Stimulated activated CD4-positive, alpha-beta T cell treated with anti-CD3 and anti-CD28 coated beads, Interleukin-2, amount 100 ng/mL, for 48 hours (primary cell): ENCODE measurements around the gene ORMDL1.

Source experiments
- DNase-seq, 2 donors: peaks; one replicate each; pipeline ENCODE4 v3.0.0-alpha.2; 2020

Gene ORMDL1

GRCh38 chr2:189783927-189784867, at the start of gene ORMDL1, which contains the start of gene PMS1:
ORMDL1 (minus strand) TSS chr2:189784339; CDS start chr2:189782595, 1,744 bp downstream.
PMS1 (plus strand) TSS chr2:189784450; CDS start chr2:189791810, 7,360 bp downstream.
- peak; percentile 88 to 91 for DNase-seq

GRCh38 chr2:189830510-189830909, 46.4 kb upstream of the ORMDL1 start:
- DNase-seq = no peak

GRCh38 chr2:189829102-189829833, 45.1 kb upstream of the ORMDL1 start:
- DNase-seq = no peak

- DNase-seq = no peak
These were observed 41.9 kb upstream of the ORMDL1 start for GRCh38 chr2:189826039-189826438.

GRCh38 chr2:189824694-189825396, 40.7 kb upstream of the ORMDL1 start:
- no peak for DNase-seq

GRCh38 chr2:189821953-189822748, 38.0 kb upstream of the ORMDL1 start:
- no peak for DNase-seq

GRCh38 chr2:189819297-189819704, 35.2 kb upstream of the ORMDL1 start:
- DNase-seq = no peak

GRCh38 chr2:189818249-189819038, 34.3 kb upstream of the ORMDL1 start:
- no peak for DNase-seq

- no peak for DNase-seq
These were observed 19.3 kb upstream of the ORMDL1 start for GRCh38 chr2:189803431-189803830.

GRCh38 chr2:189802396-189802912, 18.3 kb upstream of the ORMDL1 start:
- no peak for DNase-seq

- no peak for DNase-seq
These were observed 15.4 kb upstream of the ORMDL1 start for GRCh38 chr2:189799531-189799930.

GRCh38 chr2:189799030-189799331, 14.8 kb upstream of the ORMDL1 start:
- DNase-seq = no peak

GRCh38 chr2:189798312-189799029, 14.3 kb upstream of the ORMDL1 start:
- DNase-seq = no peak

GRCh38 chr2:189797902-189798301, 13.8 kb upstream of the ORMDL1 start:
- no peak for DNase-seq

GRCh38 chr2:189794310-189794709, 10.2 kb upstream of the ORMDL1 start:
- no peak for DNase-seq

GRCh38 chr2:189791338-189792042, 7.4 kb upstream of the ORMDL1 start:
- DNase-seq = no peak

- DNase-seq = no peak
These were observed 650 bp downstream of the ORMDL1 start for GRCh38 chr2:189783451-189783926.

- no peak for DNase-seq
These were observed 1.9 kb downstream of the ORMDL1 start for GRCh38 chr2:189782221-189782671.

- no peak for DNase-seq
These were observed 11.9 kb downstream of the ORMDL1 start for GRCh38 chr2:189772212-189772611.
